K562 (cell line): ENCODE measurements around the gene TAF3. TPM values are rescaled to one million over a fixed set of nuclear protein-coding genes. Genes with fewer than 3 reads are reported as not detected.

Source experiments
- BRF1 ChIP-seq: IDR thresholded peaks from 3 replicates; pipeline ENCODE4 v1.6.1; 2011; ENCODE audit warnings: borderline replicate concordance, mild to moderate bottlenecking; ENCODE audit not compliant: insufficient read length; ENCODE audit errors: extremely low read depth
- CBFA2T2 ChIP-seq: fragments of 450-650 bp; conservative IDR thresholded peaks from 2 replicates; pipeline ENCODE4 v1.6.1; 2017; ENCODE audit warnings: mild to moderate bottlenecking
- CBX1 ChIP-seq: sonication (generic); IDR thresholded peaks from 2 replicates; pipeline ENCODE4 v1.6.1; 2016; ENCODE audit warnings: antibody characterized with exemption, low read depth, mild to moderate bottlenecking
- CEBPB ChIP-seq: fragments of 450-650 bp; IDR thresholded peaks from 2 replicates; pipeline ENCODE4 v1.6.1; 2016; ENCODE audit warnings: missing genetic modification characterization, missing compliant biosample characterization
- EP300 ChIP-seq: IDR thresholded peaks from 2 replicates; pipeline ENCODE4 v1.6.1; 2012; ENCODE audit warnings: low read length, improper control_type of control experiment
- EP400 ChIP-seq: fragments of 450-650 bp; IDR thresholded peaks from 2 replicates; pipeline ENCODE4 v1.6.1; 2017; ENCODE audit warnings: antibody characterized with exemption, mild to moderate bottlenecking, moderate library complexity
- GABPA ChIP-seq: fragments of 200-800 bp; sonication (Bioruptor generic); conservative IDR thresholded peaks from 2 replicates; pipeline ENCODE4 v1.6.1; 2016; ENCODE audit warnings: low read depth, missing genetic modification characterization, missing compliant biosample characterization
- MEIS2 ChIP-seq: fragments of 450-650 bp; IDR thresholded peaks from 2 replicates; pipeline ENCODE4 v1.6.1; 2014; ENCODE audit warnings: mild to moderate bottlenecking; ENCODE audit not compliant: partially characterized antibody
- MTA1 ChIP-seq: fragments of 450-650 bp; IDR thresholded peaks from 2 replicates; pipeline ENCODE4 v1.6.1; 2017; ENCODE audit warnings: borderline replicate concordance
- NCOA1 ChIP-seq: fragments of 450-650 bp; IDR thresholded peaks from 2 replicates; pipeline ENCODE4 v1.6.1; 2016; ENCODE audit warnings: low read depth
- NCOR1 ChIP-seq: fragments of 450-650 bp; IDR thresholded peaks from 2 replicates; pipeline ENCODE4 v1.6.1; 2016; ENCODE audit warnings: mild to moderate bottlenecking, moderate library complexity
- NFIC ChIP-seq: fragments of 450-650 bp; IDR thresholded peaks from 2 replicates; pipeline ENCODE4 v1.6.1; 2017; ENCODE audit warnings: mild to moderate bottlenecking, inconsistent platforms
- PBX2 ChIP-seq, 2 experiments: IDR thresholded peaks in 1 of 2; conservative IDR thresholded peaks in 1 of 2; 2 replicates each; pipeline ENCODE4 v1.6.1; 2016; ENCODE audit warnings: low read depth in 2 of 2, mild to moderate bottlenecking in 1 of 2, missing compliant biosample characterization in 1 of 2, missing genetic modification characterization in 1 of 2, moderate library complexity in 1 of 2
- POLR2G ChIP-seq: fragments of 200-400 bp; formaldehyde crosslinking; IDR thresholded peaks from 2 replicates; pipeline ENCODE4 v1.6.1; 2017; ENCODE audit warnings: low read depth, mild to moderate bottlenecking, antibody characterized with exemption, low read length, moderate library complexity
- SAP30 ChIP-seq: fragments of 200-600 bp; sonication (generic); IDR thresholded peaks from 2 replicates; pipeline ENCODE4 v1.6.1; 2012; ENCODE audit warnings: borderline replicate concordance, low read depth, mild to moderate bottlenecking, moderate library complexity, low read length, control low read depth, inconsistent platforms; ENCODE audit not compliant: insufficient read depth, poor library complexity, severe bottlenecking
- SIN3A ChIP-seq, 2 experiments: fragments of 150-350 bp in 1 of 2; IDR thresholded peaks; 2 replicates each; pipeline ENCODE4 v1.6.1; 2011 to 2016; ENCODE audit warnings: borderline replicate concordance in 2 of 2, low read depth in 2 of 2, low read length in 2 of 2, mild to moderate bottlenecking in 2 of 2, moderate library complexity in 2 of 2; ENCODE audit not compliant: control insufficient read depth in 1 of 2
- TARDBP ChIP-seq: fragments of 450-650 bp; IDR thresholded peaks from 2 replicates; pipeline ENCODE4 v1.6.1; 2016
- XRCC5 ChIP-seq: fragments of 200-400 bp; formaldehyde crosslinking; IDR thresholded peaks from 2 replicates; pipeline ENCODE4 v1.6.1; 2017; ENCODE audit warnings: low read depth, mild to moderate bottlenecking, low read length
- ZKSCAN1 ChIP-seq: fragments of 150-350 bp; IDR thresholded peaks from 2 replicates; pipeline ENCODE4 v1.6.1; 2016; ENCODE audit warnings: low read depth, low read length
- ZNF121 ChIP-seq: sonication (generic); formaldehyde crosslinking; conservative IDR thresholded peaks from 2 replicates; pipeline ENCODE4 v1.8.0; 2022; ENCODE audit warnings: missing genetic modification reagents
- ZNF217 ChIP-seq: sonication (generic); formaldehyde crosslinking; IDR thresholded peaks from 2 replicates; pipeline ENCODE4 v1.8.0; 2022; ENCODE audit warnings: mild to moderate bottlenecking, missing genetic modification reagents
- ZNF311 ChIP-seq: fragments of 250-450 bp; sonication (Bioruptor Pico); IDR thresholded peaks from 2 replicates; pipeline ENCODE4 v1.4.0; 2020; ENCODE audit warnings: mild to moderate bottlenecking, moderate library complexity
- ZNF76 ChIP-seq: fragments of 250-450 bp; sonication (Bioruptor Pico); IDR thresholded peaks from 2 replicates; pipeline ENCODE4 v1.4.0; 2020; ENCODE audit warnings: mild to moderate bottlenecking, moderate library complexity, borderline replicate concordance
- ZNF766 ChIP-seq: fragments of 200-800 bp; sonication (Bioruptor generic); conservative IDR thresholded peaks from 2 replicates; pipeline ENCODE4 v1.6.1; 2016; ENCODE audit warnings: missing genetic modification characterization, missing compliant biosample characterization
- polyA plus RNA-seq, 8 experiments: library from polyadenylated mRNA; depleted of rRNA in 4 of 8; stranded (reverse) in 5 of 8; unstranded in 3 of 8; fragments of >200 nt; fragmentation: Nextera tagmentation in 2 of 8; fragmentation: Illumina TruSeq in 1 of 8; extraction: Ambion mirVana in 2 of 8; extraction: Trizol in 1 of 8; gene quantifications; 2 replicates each; pipeline versions ENCODE4 v1.2.1 to v1.2.3, GENCODE V29; 2011 to 2014; ENCODE audit warnings: inconsistent platforms in 1 of 8, missing spikeins in 1 of 8
- total RNA-seq, 7 experiments: library from RNA; depleted of rRNA in 6 of 7; stranded (reverse); fragments of >200 nt in 6 of 7; fragmentation: Illumina TruSeq in 2 of 7; extraction: Trizol in 2 of 7; gene quantifications; 2 replicates each; pipeline versions ENCODE4 v1.2.1 to v1.2.3, GENCODE V29; 2011 to 2021; ENCODE audit warnings: low replicate concordance in 1 of 7
- TF ChIP-seq, protein P1 (sequence below): sonication (generic); formaldehyde crosslinking; IDR thresholded peaks from 2 replicates; pipeline ENCODE4 v1.9.0; 2022; ENCODE audit warnings: mild to moderate bottlenecking, missing genetic modification reagents

The TAF3 gene
- total and polyA plus RNA-seq, 9 of the 15 experiments (the other 6 are each of a cell fraction or from before 2014, with no cell fraction given): 1.5 to 9.9 (median 4.1) TPM

- TF ChIP-seq SAP30: no peak
- no peak for TF ChIP-seq EP300
- TF ChIP-seq, protein P1, sequence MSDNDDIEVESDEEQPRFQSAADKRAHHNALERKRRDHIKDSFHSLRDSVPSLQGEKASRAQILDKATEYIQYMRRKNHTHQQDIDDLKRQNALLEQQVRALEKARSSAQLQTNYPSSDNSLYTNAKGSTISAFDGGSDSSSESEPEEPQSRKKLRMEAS (CRISPR knock-in tag): no peak
- TF ChIP-seq CEBPB (tag): peak; percentile 57
- TF ChIP-seq BRF1: no peak
- TF ChIP-seq TARDBP: no peak
- TF ChIP-seq ZNF311 (CRISPR knock-in tag): no peak
- TF ChIP-seq GABPA (tag): no peak
- no peak for TF ChIP-seq ZKSCAN1
- TF ChIP-seq ZNF766: no peak
- TF ChIP-seq EP400: no peak
- TF ChIP-seq MTA1: no peak
- peak; percentile 53; the same call in 1 of the 2 replicates for TF ChIP-seq NFIC
- no peak for TF ChIP-seq NCOA1
- no peak for TF ChIP-seq NCOR1
- no peak for TF ChIP-seq ZNF76
- no peak for TF ChIP-seq XRCC5
- no peak for TF ChIP-seq PBX2 (CRISPR knock-in tag; IDR thresholded peaks at IDR 0.05; ENCODE audit: low read depth)
- TF ChIP-seq PBX2 (tag; conservative IDR thresholded peaks at IDR 0.05; ENCODE audit: low read depth): peak; percentile 83
- TF ChIP-seq SIN3A (IDR thresholded peaks at IDR 0.05; ENCODE audit: borderline replicate concordance in 2 of 2, control insufficient read depth in 1 of 2, low read depth in 2 of 2, low read length in 2 of 2): no peak
- TF ChIP-seq MEIS2: peak; percentile 88
- no peak for TF ChIP-seq ZNF121 (CRISPR knock-in tag)
- no peak for TF ChIP-seq CBX1
- no peak for TF ChIP-seq ZNF217 (CRISPR knock-in tag)
- no peak for TF ChIP-seq CBFA2T2
- no peak for TF ChIP-seq POLR2G
Observed at GRCh38 chr10:7968510-7969112, 150.3 kb downstream of the TAF3 start (continued).
